Posterior cingulate gyrus (tissue), 11 donors: ENCODE results near the gene PHTF2.
"Not testable (repeated sequence)": the region's sequence is repeated elsewhere in the genome, so short reads cannot be mapped to it uniquely, and the experiment has no call there.

ENCODE experiments used
- DNase-seq, 10 donors: peaks; one replicate each; pipeline versions ENCODE4 v3.0.0 to v3.0.0-alpha.2; 2020 to 2021; ENCODE audit warnings: mixed read lengths in 3 of 10
- intact Hi-C: fragments of 100-400 bp; cut with DNase I; formaldehyde crosslinking; loops from one replicate; pipeline ENCODE4 v1.15.1; 2023

The PHTF2 gene

DNA sequence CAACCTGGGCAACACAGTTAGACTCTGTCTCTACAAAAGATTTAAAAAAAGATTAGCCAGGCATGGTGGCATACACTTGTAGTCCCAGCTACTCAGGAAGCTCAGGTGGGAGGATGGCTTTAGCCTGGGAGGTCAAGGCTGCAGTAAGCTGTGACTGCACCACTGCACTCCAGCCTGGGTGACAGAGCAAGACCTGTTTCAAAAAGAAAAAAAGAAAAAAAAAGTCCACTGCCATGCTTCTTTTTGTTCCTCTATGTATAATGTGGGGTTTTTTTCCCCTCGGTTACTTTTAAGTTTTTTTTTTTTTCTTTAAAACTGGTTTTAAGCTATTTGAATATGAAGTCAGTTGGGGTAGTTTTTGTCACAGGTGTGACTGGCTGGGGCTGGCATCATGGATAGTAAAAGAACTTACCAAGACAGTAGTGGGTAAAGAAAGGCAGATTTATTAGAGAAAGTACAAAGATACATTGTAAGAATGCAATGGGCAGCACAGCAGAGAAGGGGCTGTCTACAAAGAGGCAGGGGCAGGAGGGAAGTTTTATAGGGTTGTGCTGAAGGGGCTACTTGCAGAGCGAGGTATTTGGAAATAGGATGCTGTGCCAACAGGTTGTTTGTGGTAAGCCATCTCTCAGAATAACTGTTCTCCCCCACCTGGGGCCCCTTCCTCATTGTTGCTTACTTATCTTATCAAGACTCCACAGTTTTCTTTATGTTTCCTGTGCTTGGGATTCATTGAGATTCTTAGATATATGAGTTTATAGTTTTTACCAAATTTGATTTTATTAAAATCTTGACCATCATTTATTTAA, 177.3 kb downstream of the PHTF2 start:
- intact Hi-C loops, result no loop called here
- DNase-seq, result no peak

DNA sequence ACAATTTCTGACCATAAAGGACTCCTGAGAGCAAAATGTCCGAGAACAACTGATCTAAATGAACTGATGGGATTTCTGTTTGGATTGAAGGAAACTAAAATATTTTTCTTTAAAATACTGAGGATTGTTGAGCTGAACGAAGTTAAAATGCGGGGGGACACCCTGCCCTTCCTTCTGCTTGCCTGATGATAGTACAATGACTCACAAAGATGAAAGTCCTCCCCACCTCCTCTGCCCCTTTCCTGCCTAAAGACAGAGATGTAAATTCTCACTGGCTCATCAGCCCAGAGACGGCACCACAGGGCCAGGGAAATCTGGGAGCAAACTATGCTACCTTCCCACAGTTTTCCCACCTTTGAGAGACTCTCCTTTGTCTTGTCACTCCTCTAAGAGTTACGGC, 180.6 kb downstream of the PHTF2 start:
- intact Hi-C loops, result no loop called here
- DNase-seq, result no peak

DNA sequence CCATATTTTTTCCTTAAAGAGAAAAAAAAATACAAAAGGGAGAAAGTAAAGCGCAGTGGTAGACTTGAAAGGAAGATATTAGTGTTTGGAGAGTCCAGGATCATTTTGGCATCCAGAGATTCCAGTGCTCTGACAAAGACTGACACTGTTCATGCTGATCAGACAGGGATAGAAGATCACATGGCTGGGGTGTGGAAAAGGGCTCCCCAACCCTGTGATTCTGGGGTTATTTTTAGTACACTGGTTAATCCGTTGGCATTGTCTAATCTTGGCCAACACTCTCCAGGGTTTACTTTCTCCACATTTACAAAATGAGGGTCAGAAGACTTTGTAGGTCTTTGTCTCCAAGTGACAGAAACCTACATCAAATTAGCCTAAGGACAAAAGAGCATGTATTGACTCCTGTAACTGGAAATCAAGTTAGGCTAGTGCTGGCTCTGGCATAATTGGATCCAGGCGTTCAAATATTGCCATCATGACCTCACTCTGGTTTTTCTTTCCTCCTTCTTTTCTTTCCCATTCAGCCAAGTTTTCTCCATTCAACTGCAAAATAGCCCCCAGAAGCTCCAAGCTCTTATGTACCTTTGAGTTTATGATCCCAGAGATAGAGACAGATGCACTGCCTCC, 181.6 kb downstream of the PHTF2 start:
- DNase-seq, result no peak
- intact Hi-C loops, result no loop called here

DNA sequence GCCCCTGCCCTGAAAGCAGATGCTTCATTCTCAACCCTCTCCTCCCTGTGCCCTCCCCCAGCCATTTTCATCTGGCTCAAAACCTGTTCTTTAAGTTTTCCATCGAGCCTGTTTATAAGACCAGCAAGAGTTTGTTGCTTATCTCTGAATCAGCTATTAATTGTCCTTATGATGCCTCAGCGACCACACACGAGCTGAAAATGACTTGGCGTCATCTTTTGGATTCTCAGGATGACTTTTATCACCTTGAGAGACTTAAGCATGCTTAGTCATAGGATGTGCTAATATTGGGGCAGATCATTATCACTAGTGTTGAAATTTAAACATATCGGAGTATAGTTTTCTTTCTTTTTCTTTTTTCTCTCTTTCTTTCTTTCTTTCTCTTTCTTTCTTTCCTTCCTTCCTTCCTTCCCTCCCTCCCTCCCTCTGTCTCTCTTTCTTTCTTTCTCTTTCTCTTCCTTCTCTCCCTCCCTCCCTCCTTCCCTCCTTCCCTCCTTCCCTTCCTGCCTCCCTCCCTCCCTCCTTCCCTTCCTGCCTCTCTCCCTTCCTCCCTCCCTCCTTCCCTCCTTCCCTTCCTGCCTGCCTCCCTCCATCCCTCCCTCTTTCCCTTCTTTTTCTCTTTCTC, 184.5 kb downstream of the PHTF2 start:
- DNase-seq, result no peak
- intact Hi-C loops, result no loop called here

DNA sequence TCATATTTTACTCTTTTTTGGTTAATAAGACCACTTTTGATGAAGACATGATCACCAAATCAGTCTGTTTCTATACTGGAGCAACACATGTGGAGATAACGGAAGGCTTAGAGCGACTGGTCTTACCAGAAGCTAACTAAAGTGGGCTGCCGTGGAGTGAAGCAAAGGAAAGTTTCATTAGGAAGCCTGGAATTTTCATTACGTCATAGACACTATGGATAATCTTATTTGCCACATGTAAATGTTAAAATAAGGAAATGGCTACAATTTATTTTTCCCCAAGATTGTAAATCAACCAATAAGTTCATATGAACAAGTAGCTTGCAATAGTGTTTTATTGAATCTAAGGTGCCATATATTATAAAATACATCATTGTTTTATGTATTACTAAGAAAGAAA, 185.4 kb downstream of the PHTF2 start:
- intact Hi-C loops, result no loop called here
- no peak for DNase-seq

DNA sequence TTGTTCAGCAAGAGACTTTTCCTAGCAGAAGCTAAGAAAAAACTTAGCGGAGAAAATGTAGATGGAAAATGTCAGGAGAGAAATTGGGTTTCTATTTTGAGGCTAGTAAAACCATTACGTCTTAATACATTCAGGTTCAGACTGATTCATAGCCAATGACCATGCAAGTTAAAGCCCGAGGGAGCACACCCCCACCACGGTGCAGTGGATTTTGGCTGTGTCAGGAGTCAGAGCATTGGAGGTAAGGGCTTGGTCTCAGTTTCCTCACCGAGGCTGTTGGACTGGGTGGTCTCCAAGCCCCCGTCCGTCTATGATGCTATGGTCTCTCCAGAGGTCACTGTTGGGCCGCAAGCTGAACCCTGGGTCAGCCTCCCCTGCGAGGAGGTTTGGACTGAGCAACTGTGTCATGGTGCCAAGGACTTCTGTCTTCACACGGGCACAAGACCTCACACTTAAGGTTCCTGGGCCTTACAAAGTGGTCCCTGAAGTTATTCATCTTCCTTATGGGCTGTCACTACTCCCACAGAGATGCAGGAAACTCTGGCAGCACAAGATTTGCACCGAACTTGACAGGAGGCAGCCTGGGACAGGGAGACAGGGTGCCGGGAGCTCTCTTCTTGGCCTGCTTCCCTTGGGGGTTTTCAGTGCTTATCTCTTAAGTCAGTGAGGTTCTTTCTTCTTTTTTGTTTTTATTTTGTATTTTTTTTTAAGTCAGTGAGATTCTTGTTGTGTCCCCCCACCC, 186.8 kb downstream of the PHTF2 start:
- intact Hi-C loops, result no loop called here
- no peak for DNase-seq

DNA sequence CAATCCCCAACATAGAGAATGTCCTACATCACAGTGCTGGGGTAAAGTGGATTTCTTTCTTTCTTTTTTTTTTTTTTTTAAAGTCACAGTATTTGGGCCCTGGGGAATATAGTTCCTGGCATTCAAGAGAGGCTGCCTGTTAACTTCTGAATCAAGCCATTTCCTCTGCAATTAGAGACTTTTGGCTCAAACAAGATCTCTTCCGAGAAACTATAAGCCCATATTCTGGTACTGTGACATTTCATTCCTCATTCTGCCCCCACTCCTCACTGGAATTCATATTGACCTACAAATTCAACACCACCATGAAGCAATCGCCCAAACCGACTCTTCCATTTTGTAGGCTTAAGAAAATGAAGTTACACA, 187.4 kb downstream of the PHTF2 start:
- intact Hi-C loops, result no loop called here
- no peak for DNase-seq

DNA sequence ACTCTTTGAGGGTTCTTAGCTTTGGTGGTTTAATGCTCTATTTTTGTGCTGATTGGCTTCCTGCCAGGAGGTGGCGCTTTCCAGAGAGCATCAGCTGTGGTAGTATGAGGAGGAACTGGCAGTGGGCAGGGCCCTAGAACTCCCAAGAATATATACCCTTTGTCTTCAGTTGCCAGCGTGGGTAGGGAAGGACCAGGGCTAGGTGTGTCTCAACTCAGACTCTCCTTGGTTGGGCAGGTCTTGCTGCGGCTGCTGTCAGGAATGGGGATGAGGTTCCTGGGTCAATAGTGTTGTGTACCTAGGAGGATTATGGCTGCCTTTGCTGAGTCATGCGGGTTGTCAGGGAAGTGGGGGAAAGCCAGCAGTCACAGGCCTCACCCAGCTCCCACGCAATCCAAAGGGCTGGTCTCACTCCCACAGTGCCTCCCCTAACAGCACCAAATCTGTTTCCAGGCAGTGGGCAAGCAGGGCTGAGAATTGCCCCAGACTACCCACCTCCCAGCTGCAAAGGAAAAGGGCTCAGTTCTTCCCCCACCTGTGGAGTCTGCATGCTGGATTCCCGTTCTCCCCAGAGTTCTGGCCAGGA, 191.5 kb downstream of the PHTF2 start:
- intact Hi-C loops, result no loop called here
- no peak for DNase-seq

DNA sequence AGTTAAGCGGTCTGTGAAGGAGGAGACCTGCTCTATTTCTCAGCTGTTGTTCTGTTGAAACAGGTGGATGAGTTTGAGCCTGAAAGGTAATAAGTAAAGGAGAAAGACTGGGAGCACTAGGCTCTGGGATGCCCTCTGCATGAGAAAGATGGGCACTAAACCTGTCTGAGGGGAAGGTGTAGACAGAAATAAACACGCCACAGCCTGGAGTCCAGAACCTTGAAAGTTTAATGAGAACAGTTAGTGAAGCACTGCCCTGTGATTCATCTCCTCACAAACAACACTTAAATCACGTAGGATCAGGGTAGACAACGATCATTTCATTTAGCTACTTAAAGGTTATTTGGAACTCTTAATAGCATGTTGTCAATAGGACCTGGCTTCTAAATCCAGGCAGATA, 193.1 kb downstream of the PHTF2 start:
- no peak for DNase-seq
- intact Hi-C loops, result no loop called here

DNA sequence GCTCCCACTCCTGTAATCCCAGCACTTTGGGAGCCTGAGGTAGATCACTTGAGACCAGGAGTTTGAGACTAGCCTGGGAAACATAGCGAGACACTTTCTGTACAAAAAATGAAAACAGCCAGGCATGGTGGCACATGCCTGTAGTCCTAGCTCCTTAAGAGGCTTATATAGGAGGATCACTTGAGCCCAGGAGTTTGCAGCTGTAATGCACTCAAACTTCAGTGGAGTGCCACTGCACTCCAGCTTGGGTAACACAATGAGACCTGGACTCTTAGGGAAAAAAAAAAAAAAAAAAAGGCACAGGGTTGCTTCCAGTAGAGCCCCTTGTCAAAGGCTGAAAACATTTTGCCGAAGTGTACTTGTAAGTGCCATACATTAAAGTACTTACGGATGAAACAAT, 195.3 kb downstream of the PHTF2 start:
- no peak for DNase-seq
- intact Hi-C loops, result no loop called here

DNA sequence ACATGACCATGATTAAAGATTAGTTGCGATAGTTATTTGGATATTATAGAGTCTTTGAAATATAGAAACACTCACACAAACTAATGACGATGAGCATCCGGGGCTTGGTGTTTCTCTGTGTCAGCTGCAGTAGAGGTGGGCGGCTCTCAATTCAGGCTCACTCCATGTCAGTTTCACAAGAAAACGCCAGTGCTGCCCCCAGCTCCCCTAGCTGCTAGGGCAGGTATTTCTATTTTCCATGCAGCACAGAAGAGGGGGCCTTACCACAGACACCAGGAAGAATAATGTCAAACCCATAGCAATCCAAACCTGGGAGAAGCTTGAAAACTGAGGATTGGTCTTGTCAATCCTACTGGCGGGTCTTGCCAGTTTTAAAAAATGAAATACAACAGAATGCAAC, 197.1 kb downstream of the PHTF2 start:
- no peak for DNase-seq
- intact Hi-C loops, result no loop called here

DNA sequence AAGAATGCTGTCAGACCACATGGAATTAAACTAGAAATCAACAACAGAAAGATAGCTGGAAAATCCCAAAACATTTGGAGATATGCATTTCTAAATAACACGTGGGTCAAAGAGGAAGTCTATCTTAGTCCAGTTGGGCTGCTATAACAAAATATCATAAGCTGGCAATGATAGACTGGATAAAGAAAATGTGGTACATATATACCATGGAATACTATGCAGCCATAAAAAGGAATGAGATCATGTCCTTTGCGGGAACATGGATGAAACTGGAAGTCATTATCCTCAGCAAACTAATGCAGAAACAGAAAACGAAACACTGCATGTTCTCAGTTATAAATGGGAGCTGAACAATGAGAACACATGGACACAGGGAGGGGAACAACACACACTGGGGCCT, 200.6 kb downstream of the PHTF2 start:
- intact Hi-C loops, DNase-seq: not testable (repeated sequence)

DNA sequence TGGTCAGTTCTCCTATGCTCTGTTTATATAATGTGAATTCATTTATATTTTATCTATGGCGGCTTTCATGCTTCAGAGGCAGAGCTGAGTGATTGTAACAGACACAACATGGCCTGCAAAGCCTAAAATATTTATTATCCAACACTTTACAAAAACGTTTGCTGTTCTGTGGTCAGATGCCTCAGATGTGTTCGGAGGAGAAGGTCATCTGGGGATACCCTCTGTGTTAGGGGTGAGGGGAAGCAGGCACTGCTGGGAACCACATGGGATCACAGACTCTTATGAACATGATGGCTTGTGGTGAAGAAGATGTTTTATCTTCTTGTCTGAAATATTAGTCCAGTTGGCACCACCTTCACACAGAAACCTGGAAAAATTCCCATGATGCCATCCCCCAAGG, 203.4 kb downstream of the PHTF2 start:
- DNase-seq, result no peak
- intact Hi-C loops, result no loop called here

DNA sequence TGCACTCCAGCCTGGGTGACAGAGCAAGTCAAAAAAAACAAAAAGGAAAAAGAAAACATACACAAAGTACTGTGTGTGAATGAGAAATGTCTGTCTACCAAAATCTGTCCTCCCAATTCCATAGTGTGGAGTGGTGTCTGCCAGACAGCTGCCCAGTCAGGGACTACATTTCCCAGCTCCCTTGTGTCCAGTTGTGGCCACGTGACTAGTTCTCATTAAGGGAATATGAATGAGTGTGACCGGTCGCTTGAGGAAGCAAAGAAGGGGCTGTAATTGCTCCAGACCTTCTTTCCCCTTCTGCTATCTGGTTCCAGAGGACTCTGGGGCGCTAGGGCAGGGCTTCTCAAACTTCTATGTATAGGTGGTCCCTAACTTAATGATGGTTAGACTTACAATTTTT, 204.1 kb downstream of the PHTF2 start:
- intact Hi-C loops, result no loop called here
- DNase-seq, result no peak

DNA sequence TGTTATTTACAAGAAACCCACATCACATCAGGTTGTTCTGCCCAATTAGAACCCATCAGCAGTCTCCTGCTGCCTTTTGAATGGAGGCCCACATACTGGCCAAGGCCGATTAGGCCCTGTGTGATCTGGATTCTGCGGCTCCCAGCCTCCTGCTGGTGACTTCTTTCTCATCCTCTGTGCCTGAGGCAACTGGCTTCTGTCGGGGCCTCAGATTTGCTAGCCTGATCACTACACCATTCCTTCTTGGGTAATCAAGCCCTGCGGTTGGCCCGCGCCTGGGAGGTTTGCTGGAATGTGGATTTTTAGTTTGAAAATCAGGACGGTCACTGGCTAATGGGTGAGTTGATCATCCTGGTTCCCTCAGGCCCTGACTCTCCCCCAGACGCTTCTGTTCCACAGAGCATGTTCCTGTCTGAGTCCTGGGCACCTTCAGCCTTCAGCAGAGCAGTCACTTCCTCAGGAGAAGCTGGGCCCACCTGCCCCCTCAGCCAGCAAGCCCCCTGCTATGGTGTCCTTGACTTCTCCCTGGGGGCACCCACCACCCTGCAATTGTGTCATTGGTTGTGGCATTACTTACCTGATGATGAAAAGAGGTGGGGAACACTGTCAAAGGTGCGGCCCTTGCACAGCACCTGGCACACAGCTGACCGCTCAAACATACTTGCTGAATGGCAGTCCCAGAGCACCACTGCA, 207.6 kb downstream of the PHTF2 start:
- intact Hi-C loops, result no loop called here
- DNase-seq, result no peak
